Measurements from ENCODE around the gene ASTN1.

Gene ASTN1

GRCh38 chr1:177208920-177209319, 44.4 kb upstream of the ASTN1 start:
- H3K4me2 ChIP-seq (ENCODE audit: low read length, poor library complexity, severe bottlenecking): no peak overlapping the region
- H3K4me3 ChIP-seq (ENCODE audit: insufficient read depth in 1 of 2, low read depth in 1 of 2, low read length in 2 of 2): no peak overlapping the region
- H3K23ac ChIP-seq (ENCODE audit: low read length in 2 of 2): no peak overlapping the region
- no peak for DNase-seq
- H3K14ac ChIP-seq (ENCODE audit: low read length in 2 of 2): peak overlapping the region in 1 of 2 experiments; percentile 93
- peak overlapping the region; percentile 96 to 99 for H2BK12ac ChIP-seq (ENCODE audit: low read length in 2 of 2)
- peak overlapping the region; percentile 81 for H2BK120ac ChIP-seq (ENCODE audit: low read depth, low read length)
- no peak overlapping the region for H2AFZ ChIP-seq (ENCODE audit: low read depth, low read length)
- peak overlapping the region; percentile 65 to 96 for H3K18ac ChIP-seq (ENCODE audit: low read depth in 1 of 2, low read length in 2 of 2)
- H3K4me1 ChIP-seq (ENCODE audit: control insufficient read depth, insufficient read depth, low read depth, low read length): peaks cover 6% of the 10 kb centered on the region
- peak overlapping the region; percentile 22 for H3K9ac ChIP-seq (ENCODE audit: low read length)
- no peak overlapping the region for H2BK5ac ChIP-seq (ENCODE audit: low read depth, low read length, poor library complexity, severe bottlenecking)
- H3K27me3 ChIP-seq (ENCODE audit: control insufficient read depth in 1 of 2, insufficient read depth in 1 of 2, low read length in 2 of 2): no peaks in the 10 kb centered on the region
- WGBS: 52% methylated on average over 3 of the region's 4 CpGs
- H4K8ac ChIP-seq (ENCODE audit: low read length): peak overlapping the region; percentile 86
- no peaks in the 10 kb centered on the region for H3K9me3 ChIP-seq (ENCODE audit: control insufficient read depth, low read length)
- H3K79me1 ChIP-seq (replicated peaks; ENCODE audit: low read length, poor library complexity, severe bottlenecking): no peaks in the 10 kb centered on the region
- H3K4ac ChIP-seq (ENCODE audit: low read depth in 1 of 2, low read length in 2 of 2): peak overlapping the region in 1 of 2 experiments; percentile 96
- H2AK5ac ChIP-seq (ENCODE audit: low read length, severe bottlenecking): peak overlapping the region; percentile 50
- H3K36me3 ChIP-seq (ENCODE audit: control insufficient read depth in 1 of 2, insufficient read depth in 2 of 2, low read depth in 1 of 2, low read length in 2 of 2): no peaks in the 10 kb centered on the region
- H2BK15ac ChIP-seq (ENCODE audit: low read depth, poor library complexity, severe bottlenecking): no peak overlapping the region
- H4K91ac ChIP-seq (ENCODE audit: low read length): peak overlapping the region; percentile 99
- H3K27ac ChIP-seq (ENCODE audit: low read length, poor library complexity, severe bottlenecking): peak overlapping the region; percentile 31

GRCh38 chr1:177206831-177207355, 42.4 kb upstream of the ASTN1 start:
- H3K9ac ChIP-seq (ENCODE audit: low read length): no peak overlapping the region
- no peaks in the 10 kb centered on the region for H3K9me3 ChIP-seq (ENCODE audit: control insufficient read depth, low read length)
- no peak overlapping the region for H2BK5ac ChIP-seq (ENCODE audit: low read depth, low read length, poor library complexity, severe bottlenecking)
- H2BK15ac ChIP-seq (ENCODE audit: low read depth, poor library complexity, severe bottlenecking): no peak overlapping the region
- H3K18ac ChIP-seq (ENCODE audit: low read depth in 1 of 2, low read length in 2 of 2): peak overlapping the region; percentile 68 to 90
- H3K14ac ChIP-seq (ENCODE audit: low read length in 2 of 2): peak overlapping the region in 1 of 2 experiments; percentile 53
- peak overlapping the region; percentile 89 for H2BK120ac ChIP-seq (ENCODE audit: low read depth, low read length)
- DNase-seq: peak; percentile 68
- no peak overlapping the region for H3K23ac ChIP-seq (ENCODE audit: low read length in 2 of 2)
- no peak overlapping the region for H3K4me2 ChIP-seq (ENCODE audit: low read length, poor library complexity, severe bottlenecking)
- no peak overlapping the region for H2AK5ac ChIP-seq (ENCODE audit: low read length, severe bottlenecking)
- no peak overlapping the region for H3K27ac ChIP-seq (ENCODE audit: low read length, poor library complexity, severe bottlenecking)
- H3K4me3 ChIP-seq (ENCODE audit: insufficient read depth in 1 of 2, low read depth in 1 of 2, low read length in 2 of 2): no peak overlapping the region
- H3K36me3 ChIP-seq (ENCODE audit: control insufficient read depth in 1 of 2, insufficient read depth in 2 of 2, low read depth in 1 of 2, low read length in 2 of 2): no peaks in the 10 kb centered on the region
- peak overlapping the region; percentile 87 to 90 for H3K4ac ChIP-seq (ENCODE audit: low read depth in 1 of 2, low read length in 2 of 2)
- peak overlapping the region; percentile 81 to 93 for H2BK12ac ChIP-seq (ENCODE audit: low read length in 2 of 2)
- no peak overlapping the region for H2AFZ ChIP-seq (ENCODE audit: low read depth, low read length)
- peaks cover 6% of the 10 kb centered on the region for H3K4me1 ChIP-seq (ENCODE audit: control insufficient read depth, insufficient read depth, low read depth, low read length)
- peak overlapping the region; percentile 54 for H4K8ac ChIP-seq (ENCODE audit: low read length)
- H3K27me3 ChIP-seq (ENCODE audit: control insufficient read depth in 1 of 2, insufficient read depth in 1 of 2, low read length in 2 of 2): no peaks in the 10 kb centered on the region
- peak overlapping the region; percentile 3 for H4K91ac ChIP-seq (ENCODE audit: low read length)
- H3K79me1 ChIP-seq (replicated peaks; ENCODE audit: low read length, poor library complexity, severe bottlenecking): no peaks in the 10 kb centered on the region

DNA sequence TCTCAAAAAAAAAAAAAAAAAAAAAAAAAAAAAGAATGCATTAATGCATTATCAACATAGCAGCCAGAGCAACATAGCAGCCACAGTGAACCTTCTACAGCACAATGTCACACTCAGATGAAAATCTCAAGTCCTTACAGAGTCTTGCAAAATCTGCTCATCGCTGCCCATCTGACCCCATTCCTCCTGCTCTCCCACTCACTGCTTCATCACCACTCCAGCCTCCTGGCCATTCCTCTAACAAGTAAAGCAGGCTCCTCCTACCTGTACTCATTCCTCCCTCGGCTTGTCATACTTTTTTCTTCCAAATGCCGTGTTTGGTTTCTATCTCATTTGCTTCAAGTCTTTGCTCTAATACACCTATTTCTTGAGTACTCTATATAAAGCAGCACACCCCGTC, 35.8 kb upstream of the ASTN1 start:
- H2BK120ac ChIP-seq (ENCODE audit: low read depth, low read length): no peak overlapping the region
- no peak overlapping the region for H3K4ac ChIP-seq (ENCODE audit: low read depth in 1 of 2, low read length in 2 of 2)
- no peak overlapping the region for H2BK5ac ChIP-seq (ENCODE audit: low read depth, low read length, poor library complexity, severe bottlenecking)
- no peak overlapping the region for H4K91ac ChIP-seq (ENCODE audit: low read length)
- no peak overlapping the region for H3K4me2 ChIP-seq (ENCODE audit: low read length, poor library complexity, severe bottlenecking)
- H2AK5ac ChIP-seq (ENCODE audit: low read length, severe bottlenecking): no peak overlapping the region
- H3K4me1 ChIP-seq (ENCODE audit: control insufficient read depth, insufficient read depth, low read depth, low read length): no peaks in the 10 kb centered on the region
- H3K4me3 ChIP-seq (ENCODE audit: insufficient read depth in 1 of 2, low read depth in 1 of 2, low read length in 2 of 2): no peak overlapping the region
- H3K9me3 ChIP-seq (ENCODE audit: control insufficient read depth, low read length): no peaks in the 10 kb centered on the region
- no peak overlapping the region for H3K18ac ChIP-seq (ENCODE audit: low read depth in 1 of 2, low read length in 2 of 2)
- no peak for DNase-seq
- H3K36me3 ChIP-seq (ENCODE audit: control insufficient read depth in 1 of 2, insufficient read depth in 2 of 2, low read depth in 1 of 2, low read length in 2 of 2): no peaks in the 10 kb centered on the region
- H3K27me3 ChIP-seq (ENCODE audit: control insufficient read depth in 1 of 2, insufficient read depth in 1 of 2, low read length in 2 of 2): peaks cover 0 to 3% of the 10 kb centered on the region in 2 experiments
- H4K8ac ChIP-seq (ENCODE audit: low read length): no peak overlapping the region
- H3K14ac ChIP-seq (ENCODE audit: low read length in 2 of 2): no peak overlapping the region
- no peaks in the 10 kb centered on the region for H3K79me1 ChIP-seq (replicated peaks; ENCODE audit: low read length, poor library complexity, severe bottlenecking)
- 94% methylated on average over 3 of the region's 4 CpGs for WGBS
- no peak overlapping the region for H3K23ac ChIP-seq (ENCODE audit: low read length in 2 of 2)
- no peak overlapping the region for H2BK12ac ChIP-seq (ENCODE audit: low read length in 2 of 2)
- H2BK15ac ChIP-seq (ENCODE audit: low read depth, poor library complexity, severe bottlenecking): no peak overlapping the region
- no peak overlapping the region for H3K27ac ChIP-seq (ENCODE audit: low read length, poor library complexity, severe bottlenecking)
- H3K9ac ChIP-seq (ENCODE audit: low read length): no peak overlapping the region
- no peak overlapping the region for H2AFZ ChIP-seq (ENCODE audit: low read depth, low read length)

- H3K27ac ChIP-seq (ENCODE audit: low read length, poor library complexity, severe bottlenecking): no peak overlapping the region
- no peak overlapping the region for H2BK120ac ChIP-seq (ENCODE audit: low read depth, low read length)
- WGBS: 98% methylated on average over 2 of the region's 2 CpGs
- H4K91ac ChIP-seq (ENCODE audit: low read length): no peak overlapping the region
- DNase-seq: no peak
- no peak overlapping the region for H3K4me3 ChIP-seq (ENCODE audit: insufficient read depth in 1 of 2, low read depth in 1 of 2, low read length in 2 of 2)
- no peak overlapping the region for H2AFZ ChIP-seq (ENCODE audit: low read depth, low read length)
- H3K79me1 ChIP-seq (replicated peaks; ENCODE audit: low read length, poor library complexity, severe bottlenecking): no peaks in the 10 kb centered on the region
- peaks cover 0 to 3% of the 10 kb centered on the region in 2 experiments for H3K27me3 ChIP-seq (ENCODE audit: control insufficient read depth in 1 of 2, insufficient read depth in 1 of 2, low read length in 2 of 2)
- H3K4ac ChIP-seq (ENCODE audit: low read depth in 1 of 2, low read length in 2 of 2): no peak overlapping the region
- no peak overlapping the region for H3K4me2 ChIP-seq (ENCODE audit: low read length, poor library complexity, severe bottlenecking)
- no peak overlapping the region for H3K9ac ChIP-seq (ENCODE audit: low read length)
- no peak overlapping the region for H3K23ac ChIP-seq (ENCODE audit: low read length in 2 of 2)
- H2BK5ac ChIP-seq (ENCODE audit: low read depth, low read length, poor library complexity, severe bottlenecking): no peak overlapping the region
- no peaks in the 10 kb centered on the region for H3K36me3 ChIP-seq (ENCODE audit: control insufficient read depth in 1 of 2, insufficient read depth in 2 of 2, low read depth in 1 of 2, low read length in 2 of 2)
- no peak overlapping the region for H3K14ac ChIP-seq (ENCODE audit: low read length in 2 of 2)
- no peaks in the 10 kb centered on the region for H3K9me3 ChIP-seq (ENCODE audit: control insufficient read depth, low read length)
- H2BK12ac ChIP-seq (ENCODE audit: low read length in 2 of 2): no peak overlapping the region
- no peak overlapping the region for H3K18ac ChIP-seq (ENCODE audit: low read depth in 1 of 2, low read length in 2 of 2)
- H2AK5ac ChIP-seq (ENCODE audit: low read length, severe bottlenecking): no peak overlapping the region
- H3K4me1 ChIP-seq (ENCODE audit: control insufficient read depth, insufficient read depth, low read depth, low read length): no peaks in the 10 kb centered on the region
- H4K8ac ChIP-seq (ENCODE audit: low read length): no peak overlapping the region
- no peak overlapping the region for H2BK15ac ChIP-seq (ENCODE audit: low read depth, poor library complexity, severe bottlenecking)
Observed at GRCh38 chr1:177198243-177198642, 33.7 kb upstream of the ASTN1 start.

Data from mesenchymal stem cell (in vitro differentiated cells and primary cell).